ENCODE results near the gene KRT79.

Gene KRT79

DNA sequence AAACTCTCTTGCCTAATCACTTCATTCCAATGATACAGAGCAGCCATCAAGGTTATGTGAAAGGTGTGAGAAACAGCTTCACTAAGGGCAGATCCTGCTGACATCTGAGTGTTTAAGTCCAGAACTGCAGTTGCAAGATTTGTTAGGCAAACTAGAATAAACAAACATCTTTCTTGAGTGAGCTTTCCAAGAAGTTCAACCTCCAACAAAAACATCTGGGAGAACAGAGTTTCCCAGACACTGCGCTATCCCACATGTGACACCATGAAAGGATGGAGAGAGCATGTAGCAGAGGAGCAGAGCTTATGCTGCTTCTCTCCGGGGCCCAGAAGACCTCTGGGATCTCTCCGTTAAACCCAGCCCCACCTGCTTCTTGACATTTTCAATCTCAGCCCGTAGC is 62.6 kb downstream of the KRT79 start:
- no peak for DNase-seq (ENCODE audit: low read depth in 2 of 2)

Data from stimulated activated CD8-positive, alpha-beta memory T cell treated with anti-CD3 and anti-CD28 coated beads, Interleukin-15, amount 100 ng/mL, for 4 hours (primary cell).